ENCODE measurements around the gene TBC1D5. TPM values are rescaled to one million over a fixed set of nuclear protein-coding genes. Genes with fewer than 3 reads are reported as not detected.

TBC1D5 gene
- total and polyA plus RNA-seq, 2 of the 8 experiments (the other 6 are each of a cell fraction or from before 2014, with no cell fraction given): 11.0 to 22.9 TPM

DNA sequence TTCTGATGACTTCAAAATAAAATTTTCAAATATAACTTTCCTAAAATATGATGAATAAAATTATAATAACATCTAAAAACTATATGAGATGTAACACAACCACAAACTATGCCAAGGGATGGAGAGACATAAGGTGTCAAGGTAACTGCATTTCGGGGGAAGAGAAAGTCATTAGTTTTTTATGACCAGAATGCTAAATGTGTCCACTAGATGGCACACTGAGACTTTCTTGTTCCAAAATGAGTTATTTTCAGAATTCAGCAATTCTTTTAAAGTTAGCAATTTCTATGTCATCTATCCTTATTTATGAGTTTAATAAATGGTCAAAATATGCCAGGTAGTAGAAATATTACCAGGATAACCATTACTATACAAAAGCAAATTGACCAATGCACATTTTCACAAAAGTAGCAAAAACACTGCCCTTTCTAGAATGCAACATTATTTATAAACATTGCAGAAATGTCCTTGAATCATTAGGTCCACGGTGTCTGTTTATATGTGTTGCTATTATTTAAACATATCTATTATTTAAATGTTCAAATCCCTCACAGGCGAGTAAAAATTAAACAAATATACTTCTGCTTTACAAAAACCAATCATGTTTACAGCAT is 483.5 kb downstream of the TBC1D5 start (continued):
- TF ChIP-seq, protein P1, sequence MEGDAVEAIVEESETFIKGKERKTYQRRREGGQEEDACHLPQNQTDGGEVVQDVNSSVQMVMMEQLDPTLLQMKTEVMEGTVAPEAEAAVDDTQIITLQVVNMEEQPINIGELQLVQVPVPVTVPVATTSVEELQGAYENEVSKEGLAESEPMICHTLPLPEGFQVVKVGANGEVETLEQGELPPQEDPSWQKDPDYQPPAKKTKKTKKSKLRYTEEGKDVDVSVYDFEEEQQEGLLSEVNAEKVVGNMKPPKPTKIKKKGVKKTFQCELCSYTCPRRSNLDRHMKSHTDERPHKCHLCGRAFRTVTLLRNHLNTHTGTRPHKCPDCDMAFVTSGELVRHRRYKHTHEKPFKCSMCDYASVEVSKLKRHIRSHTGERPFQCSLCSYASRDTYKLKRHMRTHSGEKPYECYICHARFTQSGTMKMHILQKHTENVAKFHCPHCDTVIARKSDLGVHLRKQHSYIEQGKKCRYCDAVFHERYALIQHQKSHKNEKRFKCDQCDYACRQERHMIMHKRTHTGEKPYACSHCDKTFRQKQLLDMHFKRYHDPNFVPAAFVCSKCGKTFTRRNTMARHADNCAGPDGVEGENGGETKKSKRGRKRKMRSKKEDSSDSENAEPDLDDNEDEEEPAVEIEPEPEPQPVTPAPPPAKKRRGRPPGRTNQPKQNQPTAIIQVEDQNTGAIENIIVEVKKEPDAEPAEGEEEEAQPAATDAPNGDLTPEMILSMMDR (IDR thresholded peaks at IDR 0.05; ENCODE audit: control extremely low read depth in 1 of 3, insufficient read depth in 1 of 3, low read depth in 1 of 3, low read length in 3 of 3): peak in 2 of 3 experiments; percentile 25 to 59; a peak in 2 of 4 replicates
- no peak for TF ChIP-seq MAX (IDR thresholded peaks at IDR 0.05)
